ENCODE measurements around the gene SEC14L3. TPM values are rescaled to one million over a fixed set of nuclear protein-coding genes. Genes with fewer than 3 reads are reported as not detected.

The SEC14L3 gene
- total RNA-seq, 1 experiment from 2014 or later, result not detected

DNA sequence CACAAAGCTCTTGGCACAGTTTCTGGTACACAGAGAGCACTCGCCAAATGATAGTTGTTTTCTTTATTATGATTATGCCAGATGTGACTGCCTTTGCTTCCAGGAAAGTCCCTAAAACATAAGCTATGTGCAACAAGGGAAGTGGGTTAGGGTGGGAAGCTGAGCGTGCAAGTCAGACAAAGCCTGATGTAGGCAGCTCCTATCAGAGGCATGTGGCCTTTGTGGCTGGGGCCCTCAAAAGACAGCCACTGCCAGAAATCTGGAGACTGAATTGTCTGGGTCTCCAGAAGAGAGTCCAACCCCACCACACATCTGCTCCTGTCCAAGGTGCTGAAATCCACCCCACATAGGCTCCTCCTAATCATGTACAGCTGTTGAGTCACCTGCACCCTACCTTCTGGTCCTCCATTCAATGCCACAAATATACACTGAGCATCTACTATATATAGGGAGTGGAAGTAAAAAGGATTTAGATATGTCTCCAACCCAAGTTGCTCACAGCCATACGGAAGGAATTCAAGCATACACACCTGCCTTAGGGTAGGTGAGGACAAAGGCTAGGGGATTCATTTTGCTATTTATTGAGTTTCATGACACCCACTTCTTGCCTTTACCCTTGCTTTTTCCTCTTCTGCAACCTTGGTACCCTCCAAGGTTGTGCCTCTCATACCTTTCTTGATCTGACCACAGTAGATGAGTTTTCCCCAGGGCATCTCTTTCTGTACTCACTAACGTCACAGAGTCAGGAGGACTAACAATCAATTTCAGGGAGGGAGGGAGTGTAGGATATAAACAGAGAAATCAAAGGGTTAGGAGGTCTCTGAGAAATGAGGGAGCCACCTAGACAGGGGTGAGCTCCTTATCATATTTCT is 12.4 kb downstream of the SEC14L3 start:
- Histone ChIP-seq H3K4me2 (ENCODE audit: insufficient read depth, insufficient read length, low read length) (no peak overlapping the region), H2BK20ac (ENCODE audit: low read depth, low read length, poor library complexity, severe bottlenecking) (no peak overlapping the region), H4K8ac (replicated peaks; ENCODE audit: insufficient read length, low read depth, low read length) (no peak overlapping the region), H4K5ac (ENCODE audit: insufficient read length, low read depth, low read length) (no peak overlapping the region), H3K27ac (ENCODE audit: insufficient read length, low read depth, low read length) (no peak overlapping the region), H4K91ac (ENCODE audit: insufficient read length, low read depth, low read length) (no peak overlapping the region), H3K9me3 (ENCODE audit: control insufficient read depth, low read depth, low read length) (no peaks in the 10 kb centered on the region), H3K9ac (ENCODE audit: extremely low read depth, insufficient read length, low read length) (no peak overlapping the region), H3K79me2 (ENCODE audit: insufficient read depth, low read length) (no peaks in the 10 kb centered on the region), H3K23ac (ENCODE audit: insufficient read length, low read depth, low read length) (no peak overlapping the region), H3K4ac (ENCODE audit: low read depth, low read length) (no peak overlapping the region), H3K18ac (ENCODE audit: insufficient read length, low read depth, low read length) (no peak overlapping the region), H2BK12ac (ENCODE audit: insufficient read length, low read depth, low read length) (no peak overlapping the region), H3K27me3 (ENCODE audit: insufficient read depth, low read length) (no peaks in the 10 kb centered on the region), H3K14ac (ENCODE audit: insufficient read depth, low read length) (no peak overlapping the region), H2BK120ac (ENCODE audit: low read depth, low read length, poor library complexity, severe bottlenecking) (no peak overlapping the region), H4K20me1 (ENCODE audit: control insufficient read depth, insufficient read depth, insufficient read length) (no peaks in the 10 kb centered on the region), H2AFZ (ENCODE audit: low read length) (no peak overlapping the region), H2AK5ac (ENCODE audit: insufficient read length, low read length) (no peak overlapping the region), H3T11ph (ENCODE audit: low read length) (no peak overlapping the region), H2BK5ac (ENCODE audit: insufficient read length, low read length) (no peak overlapping the region), H3K56ac (ENCODE audit: insufficient read length, low read depth, low read length) (no peak overlapping the region), H3K79me1 (ENCODE audit: insufficient read depth, low read depth, low read length, poor library complexity, severe bottlenecking) (no peaks in the 10 kb centered on the region), H2BK15ac (ENCODE audit: low read depth, low read length) (no peak overlapping the region), H3K4me1 (ENCODE audit: insufficient read depth, low read length) (no peaks in the 10 kb centered on the region), H3K23me2 (ENCODE audit: insufficient read length, low read depth, low read length, poor library complexity, severe bottlenecking) (no peaks in the 10 kb centered on the region)
- H3K9me3 Mint-ChIP-seq, result no peaks in the 10 kb centered on the region
- H3K4me3 Mint-ChIP-seq, result no peak overlapping the region
- peaks cover 3 to 9% of the 10 kb centered on the region in 2 experiments; a peak in 3 of 4 replicates for H3K4me1 Mint-ChIP-seq
- TF ChIP-seq CTCF (conservative IDR thresholded peaks at IDR 0.05), result no peak
- no peak for DNase-seq
- H3K27me3 Mint-ChIP-seq (ENCODE audit: low read depth), result peaks cover 15% of the 10 kb centered on the region
- H3K36me3 Mint-ChIP-seq (ENCODE audit: insufficient read depth in 1 of 3, low read depth in 3 of 3), result no peaks in the 10 kb centered on the region
- no peak overlapping the region for H3K27ac Mint-ChIP-seq
- WGBS (ENCODE audit: extremely low coverage, insufficient read length, low lambda C conversion rate), result no CpG with 5 or more reads among the region's 4 CpGs

Data from H9 (cell line).